Fibroblast of the conjunctiva (primary cell): ENCODE measurements around the gene SH3D19.
"Not testable (repeated sequence)": the region's sequence is repeated elsewhere in the genome, so short reads cannot be mapped to it uniquely, and the experiment has no call there.

Experiments
- DNase-seq: peaks from one replicate; pipeline ENCODE4 v3.0.0-alpha.2; 2010; ENCODE audit warnings: low read depth

The SH3D19 gene

GRCh38 chr4:151325111-151325948 is at the start of gene SH3D19:
Gene SH3D19, minus strand, starts transcription at chr4:151325605. Its CDS starts 253 bp downstream, at chr4:151325352.
- DNase-seq: peak; percentile 48

GRCh38 chr4:151362404-151363164 is 37.2 kb upstream of the SH3D19 start:
- DNase-seq: peak; percentile 86

DNA sequence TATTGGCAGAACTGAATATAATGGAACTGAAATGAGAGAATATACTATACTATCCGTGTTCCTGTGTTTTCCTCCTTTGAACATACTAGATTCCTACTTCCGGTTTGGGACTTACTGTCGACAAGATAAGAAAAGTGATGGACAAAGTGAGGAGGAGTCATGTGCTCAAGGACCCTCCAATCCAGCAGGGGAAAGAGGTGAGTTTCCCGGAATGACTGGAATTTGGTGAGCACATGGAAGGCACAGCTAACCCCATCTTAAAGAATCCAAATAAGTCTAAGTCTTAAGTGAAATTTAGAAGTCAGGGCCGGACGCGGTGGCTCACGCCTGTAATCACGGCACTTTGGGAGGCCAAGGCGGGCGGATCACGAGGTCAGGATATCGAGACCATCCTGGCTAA is 36.6 kb upstream of the SH3D19 start:
- DNase-seq: no peak

GRCh38 chr4:151361126-151361525 is 35.7 kb upstream of the SH3D19 start:
- DNase-seq: no peak

- DNase-seq: no peak
Observed at GRCh38 chr4:151359576-151359975, 34.2 kb upstream of the SH3D19 start.

DNA sequence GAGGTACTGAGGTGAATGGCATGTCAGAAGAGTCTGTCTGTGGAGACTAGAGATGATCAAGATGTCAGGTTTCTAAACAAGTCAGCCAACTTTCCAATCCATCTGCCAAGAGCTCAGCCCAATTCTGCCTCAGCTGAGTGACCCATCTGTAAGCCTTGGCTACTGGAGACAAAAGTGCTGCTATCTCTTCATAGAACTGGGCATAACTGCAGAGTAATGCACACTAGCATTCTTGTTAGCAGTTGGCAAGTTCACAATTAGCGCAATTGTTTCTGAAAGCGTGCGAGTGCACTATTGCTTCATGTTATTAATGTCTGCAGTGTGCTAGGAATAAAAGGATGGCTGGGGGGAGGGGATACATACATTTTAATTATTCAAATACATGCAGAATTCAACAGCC is 32.9 kb upstream of the SH3D19 start:
- DNase-seq: no peak

GRCh38 chr4:151356510-151356909 is 31.1 kb upstream of the SH3D19 start:
- no peak for DNase-seq

DNA sequence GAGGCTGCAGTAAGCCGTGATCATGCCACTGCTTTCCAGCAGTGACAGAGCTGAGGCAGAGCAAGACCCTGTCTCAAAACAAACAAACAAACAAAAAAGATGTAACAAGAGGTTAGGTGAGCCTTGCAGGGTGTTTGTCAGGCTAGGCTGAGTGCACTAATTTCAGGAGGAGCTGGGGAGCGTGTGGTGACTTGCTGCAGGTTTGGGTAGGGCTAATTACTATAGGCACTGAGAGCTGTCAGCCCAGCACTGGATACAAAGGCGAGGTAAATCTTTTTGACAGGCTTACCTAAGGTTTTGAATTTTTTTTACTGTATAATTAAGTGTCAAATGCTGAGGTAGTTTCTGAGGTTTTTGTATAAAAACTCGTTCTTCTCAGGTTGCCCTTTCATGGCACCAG is 29.8 kb upstream of the SH3D19 start:
- no peak for DNase-seq

DNA sequence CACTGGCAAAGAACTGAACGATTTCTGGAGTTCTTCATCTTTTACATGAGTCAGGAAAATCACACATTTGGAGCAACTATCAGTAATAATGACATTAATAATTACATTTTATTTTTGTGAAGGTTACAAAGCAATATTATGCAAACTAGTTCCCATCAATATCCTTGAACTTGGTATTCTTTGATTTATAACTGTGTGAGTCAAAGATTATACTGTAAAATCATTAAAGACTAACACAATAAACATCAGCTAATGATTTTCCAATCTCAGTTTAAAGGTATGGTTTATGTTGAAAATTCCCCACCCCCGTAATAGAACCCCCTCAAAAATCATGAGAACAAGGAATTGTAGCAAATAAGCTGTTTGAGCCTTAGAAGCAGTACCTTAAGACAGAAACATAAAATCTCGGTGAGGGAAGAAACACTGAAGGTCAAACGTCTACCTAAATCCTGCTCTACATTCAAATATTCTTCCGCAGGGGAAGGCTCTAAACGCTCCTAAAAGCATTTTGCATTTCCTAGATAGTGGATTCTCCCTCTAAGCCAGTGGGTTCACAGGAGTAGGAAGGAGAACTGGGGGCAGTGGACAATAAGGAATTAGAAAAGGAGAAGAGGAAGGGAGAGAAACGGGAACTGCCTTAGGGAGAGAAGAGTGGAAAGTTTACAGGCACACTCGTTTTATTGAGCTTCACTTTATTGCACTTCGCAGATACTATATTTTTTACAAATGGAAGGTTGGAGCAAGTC is 22.3 kb upstream of the SH3D19 start:
- no peak for DNase-seq

DNA sequence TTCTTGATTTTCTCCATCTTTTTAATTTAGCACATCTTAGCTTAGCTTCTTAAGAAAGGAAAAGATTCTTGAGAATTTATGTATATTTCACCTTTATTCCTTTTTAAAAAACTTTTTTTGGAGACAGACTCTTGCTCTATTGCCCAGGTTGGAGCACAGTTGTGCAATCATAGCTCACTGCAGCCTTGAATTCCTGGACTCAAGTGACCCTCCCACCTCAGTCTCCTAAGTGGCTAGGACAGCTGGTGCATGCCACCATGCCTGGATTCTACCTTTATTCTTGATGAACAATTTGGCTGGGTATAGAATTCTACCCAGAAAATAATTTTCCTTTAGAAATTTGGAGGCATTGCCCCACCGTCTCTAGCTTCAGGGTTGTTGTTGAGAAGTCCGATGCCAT is 19.5 kb upstream of the SH3D19 start:
- no peak for DNase-seq

DNA sequence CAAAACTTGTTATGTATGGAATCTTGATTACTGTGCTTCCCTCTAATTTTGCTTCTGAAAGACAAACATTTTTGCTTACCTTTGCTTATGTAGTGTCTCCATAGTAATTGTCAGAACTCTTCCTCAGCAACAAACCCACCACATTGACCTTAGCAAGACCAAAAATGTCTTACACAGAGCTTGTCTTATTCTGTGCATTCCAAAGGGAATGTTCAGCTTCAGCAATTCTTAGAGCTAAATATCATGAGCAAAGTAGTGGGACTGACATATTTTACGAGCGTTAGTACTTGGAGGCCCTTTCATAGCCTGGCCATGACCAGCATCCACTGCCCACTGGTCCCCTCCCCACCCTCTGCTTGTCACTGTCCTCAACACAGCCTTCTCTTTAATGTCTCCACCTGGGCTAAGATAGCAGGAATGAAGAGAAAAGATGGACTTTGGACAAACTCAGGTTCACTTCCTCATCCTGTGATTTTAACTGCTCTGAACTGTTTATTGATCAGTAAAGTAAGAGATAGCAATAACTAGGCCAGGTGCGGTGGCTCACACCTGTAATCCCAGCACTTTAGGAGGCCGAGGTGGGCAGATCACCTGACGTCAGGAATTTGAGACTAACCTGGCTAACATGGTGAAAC is 15.5 kb upstream of the SH3D19 start:
- DNase-seq: no peak

DNA sequence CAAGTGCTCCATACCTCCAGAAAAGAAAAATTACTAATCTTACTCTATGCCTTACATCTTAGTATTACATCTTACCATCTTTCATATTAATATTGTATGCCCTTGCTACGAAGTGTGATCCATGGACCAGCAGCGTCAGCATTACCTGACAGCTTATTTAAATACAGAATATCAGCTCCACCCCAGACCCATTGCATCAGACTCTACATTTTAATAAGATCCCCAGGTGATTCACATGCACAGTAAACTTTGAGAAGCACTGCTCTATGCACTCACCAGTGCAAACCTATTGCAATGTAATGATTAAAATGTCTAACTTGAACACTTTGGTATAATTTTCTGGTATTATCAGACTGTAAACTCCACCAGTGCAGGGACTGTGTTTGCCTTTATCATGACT is 14.1 kb upstream of the SH3D19 start:
- no peak for DNase-seq

DNA sequence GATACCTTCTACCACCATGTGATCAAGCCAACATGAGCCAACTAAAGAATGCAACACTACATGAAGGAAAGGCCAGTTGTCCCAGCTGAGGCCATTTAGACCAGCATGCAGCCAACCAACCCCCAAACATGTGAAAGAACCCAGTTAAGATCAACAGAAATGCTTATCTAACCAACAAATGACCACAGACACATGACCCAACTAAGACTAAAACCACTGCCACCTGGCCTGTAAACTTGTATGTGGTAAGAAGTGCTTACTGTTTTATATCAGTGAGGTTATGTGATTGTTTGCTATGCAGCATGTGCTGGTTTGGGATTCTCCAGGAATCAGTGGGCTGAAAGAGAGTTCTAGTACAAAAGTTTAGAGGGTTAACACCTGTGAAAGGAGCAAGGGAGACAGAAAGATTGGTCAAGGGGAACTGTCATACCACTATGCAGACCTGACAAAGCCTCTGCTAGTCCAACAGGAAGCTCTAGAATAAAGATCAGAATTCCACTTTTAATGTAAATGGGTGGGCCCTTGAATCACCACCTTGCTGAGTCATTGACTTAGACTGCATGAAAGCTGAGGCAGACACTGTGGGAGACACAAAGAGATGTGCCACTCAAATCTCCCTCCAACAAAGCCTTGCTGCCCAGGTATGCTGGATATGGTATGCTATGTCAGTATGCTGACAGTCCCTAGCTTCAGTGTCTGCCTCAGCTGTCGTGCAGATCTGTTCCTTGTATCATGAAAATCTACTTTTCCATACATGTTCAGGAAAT is 6.1 kb upstream of the SH3D19 start:
- DNase-seq: no peak

- DNase-seq: no peak
Observed at GRCh38 chr4:151329217-151330007, 4.0 kb upstream of the SH3D19 start.

- no peak for DNase-seq
Observed at GRCh38 chr4:151325949-151326246, 493 bp upstream of the SH3D19 start.

DNA sequence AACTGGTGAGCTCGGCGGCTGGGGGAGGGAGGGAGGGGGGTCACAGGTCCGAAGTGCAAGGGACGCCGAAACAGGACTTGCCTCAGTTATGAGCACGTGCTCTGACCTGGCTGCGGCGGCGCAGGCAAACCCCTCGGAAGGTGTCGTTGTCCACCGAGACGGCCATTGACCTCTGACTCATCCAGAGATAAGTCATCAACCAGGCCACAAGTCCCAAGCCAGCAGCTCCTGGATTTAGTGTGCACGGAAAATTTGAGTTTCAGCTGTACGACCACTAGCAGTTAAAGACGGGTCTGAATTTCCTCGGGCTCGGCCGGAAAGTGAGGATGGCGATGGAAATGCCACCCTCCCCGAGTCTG is 674 bp downstream of the SH3D19 start:
- DNase-seq: peak; percentile 21

DNA sequence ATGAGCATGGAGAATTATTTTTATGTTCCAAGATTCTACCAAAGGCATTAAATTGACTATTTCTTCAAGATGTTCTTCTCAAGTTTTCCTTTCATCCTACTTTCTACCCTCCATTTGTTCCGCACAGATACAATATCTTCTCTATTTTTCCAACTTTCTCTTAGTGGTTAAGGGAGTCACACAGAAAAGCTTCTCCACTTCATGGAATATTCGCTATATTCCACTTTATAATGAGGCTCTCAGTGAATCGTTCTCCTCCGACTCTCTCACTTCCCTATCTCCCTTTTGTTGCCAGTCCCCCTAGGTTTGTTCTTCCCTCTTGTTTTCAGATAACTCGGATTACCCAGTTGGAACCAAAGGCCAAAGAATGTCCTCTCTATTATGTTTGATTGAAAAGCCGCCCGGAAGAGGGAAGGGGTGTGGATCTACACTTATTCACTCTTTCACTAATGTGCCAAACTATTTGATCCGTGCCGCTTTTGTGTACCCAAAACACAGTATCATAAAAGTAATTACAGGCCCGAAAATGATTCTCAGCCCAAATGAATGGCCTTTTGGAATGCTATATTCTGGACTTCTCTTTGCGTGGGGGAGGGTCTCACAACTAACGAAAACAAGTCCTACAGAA is 1.2 kb downstream of the SH3D19 start:
- no peak for DNase-seq

DNA sequence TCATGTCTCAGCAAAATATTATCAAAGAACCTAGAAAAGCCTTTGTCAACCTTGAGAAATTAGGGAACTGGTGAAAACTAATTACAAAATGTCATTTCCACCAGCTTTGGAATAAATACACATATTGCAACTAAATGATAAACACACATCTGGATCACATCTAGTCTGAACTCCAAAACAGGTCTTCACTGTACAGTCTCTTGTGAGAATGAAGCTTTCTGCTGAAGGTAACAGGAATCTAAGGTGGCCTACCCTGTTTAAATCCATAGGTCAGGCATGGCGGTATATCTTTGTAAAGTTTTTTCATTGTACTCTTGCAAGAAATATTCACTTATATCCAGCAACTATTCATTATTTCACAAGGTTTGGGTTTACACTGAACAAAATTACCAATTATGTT is 1.7 kb downstream of the SH3D19 start:
- DNase-seq: no peak

DNA sequence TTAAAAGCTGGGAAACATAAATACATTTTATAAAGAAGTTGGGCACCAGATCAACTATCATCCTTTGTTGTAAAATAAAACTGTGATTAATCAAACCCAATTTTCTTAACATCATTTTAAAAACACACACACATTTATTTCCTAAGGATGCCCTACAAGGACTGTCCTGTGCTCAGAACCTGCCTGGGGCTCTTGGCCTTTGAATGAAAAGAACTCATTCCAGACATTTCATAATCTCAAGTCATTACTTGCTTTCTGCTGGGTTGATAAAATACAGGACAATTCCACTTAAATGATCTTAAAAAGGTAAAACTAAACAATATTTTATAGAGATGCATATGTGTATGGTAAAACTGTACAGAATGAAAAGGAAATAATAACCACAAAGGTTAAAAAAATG is 2.8 kb downstream of the SH3D19 start:
- DNase-seq: no peak

DNA sequence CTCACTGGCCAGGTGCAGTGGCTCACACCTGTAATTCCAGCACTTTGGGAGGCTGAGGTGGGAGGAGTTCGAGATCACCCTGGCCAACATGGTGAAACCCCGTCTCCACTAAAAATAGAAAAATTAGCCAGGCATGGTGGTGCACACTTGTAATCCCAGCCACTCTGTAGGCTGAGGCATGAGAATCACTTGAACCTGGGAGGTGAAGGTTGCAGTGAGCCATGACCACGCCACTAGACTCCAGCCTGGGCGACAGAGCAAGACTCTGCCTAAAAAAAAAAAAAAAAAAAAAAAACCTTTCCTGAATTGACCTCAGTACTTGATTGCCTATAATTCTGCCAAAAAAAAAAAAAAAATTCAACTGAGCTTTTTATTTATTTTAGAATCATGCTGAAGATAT is 3.2 kb downstream of the SH3D19 start:
- not testable (repeated sequence) for DNase-seq
